HL-60/S4 (cell line): ENCODE results near the gene LRRC51.

Source experiments
- in situ Hi-C: fragments of 300-500 bp; cut with MboI; formaldehyde crosslinking; loops from 2 replicates; pipeline ENCODE4 v1.14.3; 2022; ENCODE audit warnings: low sequenced_read_pairs

LRRC51 gene

DNA sequence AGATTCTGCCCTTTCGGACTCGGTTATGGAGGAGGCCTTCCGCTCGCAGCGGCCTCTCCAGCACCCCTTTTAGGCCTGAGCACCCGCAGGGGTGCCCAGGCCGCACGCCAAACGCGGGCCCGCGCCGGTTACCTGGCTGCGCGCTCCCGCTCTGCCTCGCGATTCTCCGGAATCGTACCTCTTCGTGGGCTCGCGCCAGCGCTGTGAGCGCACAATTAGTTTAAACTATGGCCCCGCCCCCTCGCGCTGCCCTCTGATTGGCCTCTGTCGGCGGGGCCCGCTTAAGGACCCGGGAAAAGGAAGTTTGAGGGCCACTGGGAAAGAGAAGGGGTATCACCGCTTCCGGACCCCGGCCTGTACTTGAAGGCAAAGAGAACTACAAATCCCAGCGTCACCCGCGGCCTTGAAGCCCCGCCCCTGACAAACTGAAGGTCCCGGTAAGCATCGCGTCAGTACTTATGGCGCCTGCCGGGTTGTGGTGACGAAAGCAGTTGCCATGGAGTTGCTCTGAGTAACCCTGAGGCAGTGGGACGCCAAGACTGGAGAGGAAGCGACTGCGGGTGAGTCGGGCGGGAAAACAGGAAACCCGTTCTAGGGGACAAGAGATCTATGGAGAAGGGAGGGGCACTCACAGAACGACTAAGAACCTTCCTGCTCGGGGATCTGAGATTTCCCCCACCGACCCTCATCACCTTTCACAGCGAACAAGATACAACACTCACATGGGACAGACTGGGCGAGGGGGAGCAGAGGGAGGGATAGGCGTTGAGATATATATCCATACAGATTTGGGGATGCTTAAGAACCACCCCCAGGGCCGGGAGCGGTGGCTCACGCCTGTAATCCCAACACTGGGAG is at the start of gene LRRC51, which contains the start of gene NUMA1:
Gene LRRC51 (plus strand): TSS at position 525 of the 858 bp plus-strand sequence. CDS start 8,234 bp downstream, outside the sequence.
Gene NUMA1 (minus strand): TSS at position 217 of the 858 bp plus-strand sequence. CDS start 44,599 bp downstream, outside the sequence.
- in situ Hi-C loops: no loop called here

GRCh38 chr11:72036687-72037086 is 44.0 kb upstream of the LRRC51 start:
- in situ Hi-C loops: loop anchor here (10.0 kb wide), 1 partner anchor 108 kb away; no protein-coding TSS in a partner anchor

- in situ Hi-C loops: loop anchor here (10.0 kb wide), 1 partner anchor 107 kb away; no protein-coding TSS in a partner anchor
These were observed 42.9 kb upstream of the LRRC51 start for GRCh38 chr11:72037554-72038311.

DNA sequence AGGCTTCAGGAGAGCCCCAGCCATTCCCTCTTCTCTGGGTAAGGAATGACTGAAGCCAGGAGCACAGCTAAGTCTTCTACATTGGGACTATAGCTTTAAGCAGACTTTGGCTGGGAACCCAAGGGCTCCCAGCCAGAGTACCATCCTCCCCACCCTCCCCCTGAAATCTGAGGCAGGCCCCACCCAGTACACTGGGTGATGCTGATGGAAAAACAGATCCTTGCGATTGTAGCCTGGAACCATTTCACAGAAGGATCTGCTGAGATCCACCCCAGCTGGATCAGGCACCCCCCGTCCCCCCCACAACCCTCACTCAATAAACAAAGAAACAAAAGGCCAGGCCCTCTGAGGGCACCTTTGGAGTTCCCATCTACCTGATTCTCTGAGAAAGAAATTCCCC is 42.2 kb upstream of the LRRC51 start:
- in situ Hi-C loops: loop anchor here (10.0 kb wide), 1 partner anchor 106 kb away; no protein-coding TSS in a partner anchor

DNA sequence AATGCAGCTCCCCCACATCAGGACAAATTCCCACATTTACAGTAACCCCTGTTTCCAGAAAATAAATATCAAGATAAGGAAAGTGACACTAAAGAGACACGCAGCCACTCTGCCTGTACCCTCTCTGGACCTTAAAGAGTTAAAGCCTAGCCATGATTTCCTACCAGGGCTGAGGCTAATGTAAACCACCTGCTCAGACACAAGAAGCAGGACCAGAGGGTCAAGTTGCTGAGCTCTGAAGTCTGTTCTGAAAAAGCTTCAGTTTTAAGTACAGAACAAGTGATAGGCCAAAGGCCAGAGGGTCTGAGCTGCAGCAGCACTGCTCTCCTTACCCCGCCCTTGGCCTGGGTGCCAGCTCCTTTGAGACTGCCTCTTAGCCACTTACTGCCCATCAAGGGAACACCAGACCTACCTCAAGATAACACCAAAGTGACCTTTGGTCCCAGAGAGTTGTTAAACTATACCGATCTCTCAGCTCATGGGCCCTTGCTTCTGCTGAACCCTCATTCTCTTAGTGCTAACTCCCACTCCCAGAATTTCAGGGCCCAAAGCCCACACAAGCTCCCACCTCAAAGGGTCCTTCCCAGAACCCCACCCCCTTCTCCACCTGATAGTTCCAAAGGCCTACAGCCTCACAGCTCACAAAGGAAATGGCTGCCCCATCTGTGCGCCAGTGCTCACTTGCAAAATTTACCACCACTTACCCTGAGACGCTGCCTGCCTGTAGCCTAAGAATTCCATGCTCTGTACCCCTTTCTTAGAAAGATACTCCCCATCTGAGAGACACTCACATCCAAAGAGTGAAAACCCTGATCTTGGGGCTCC is 41.4 kb upstream of the LRRC51 start:
- in situ Hi-C loops: loop anchor here (10.0 kb wide), 1 partner anchor 106 kb away; no protein-coding TSS in a partner anchor

GRCh38 chr11:72039856-72040401 is 40.7 kb upstream of the LRRC51 start:
- in situ Hi-C loops: loop anchor here (10.0 kb wide), 1 partner anchor 105 kb away; no protein-coding TSS in a partner anchor

DNA sequence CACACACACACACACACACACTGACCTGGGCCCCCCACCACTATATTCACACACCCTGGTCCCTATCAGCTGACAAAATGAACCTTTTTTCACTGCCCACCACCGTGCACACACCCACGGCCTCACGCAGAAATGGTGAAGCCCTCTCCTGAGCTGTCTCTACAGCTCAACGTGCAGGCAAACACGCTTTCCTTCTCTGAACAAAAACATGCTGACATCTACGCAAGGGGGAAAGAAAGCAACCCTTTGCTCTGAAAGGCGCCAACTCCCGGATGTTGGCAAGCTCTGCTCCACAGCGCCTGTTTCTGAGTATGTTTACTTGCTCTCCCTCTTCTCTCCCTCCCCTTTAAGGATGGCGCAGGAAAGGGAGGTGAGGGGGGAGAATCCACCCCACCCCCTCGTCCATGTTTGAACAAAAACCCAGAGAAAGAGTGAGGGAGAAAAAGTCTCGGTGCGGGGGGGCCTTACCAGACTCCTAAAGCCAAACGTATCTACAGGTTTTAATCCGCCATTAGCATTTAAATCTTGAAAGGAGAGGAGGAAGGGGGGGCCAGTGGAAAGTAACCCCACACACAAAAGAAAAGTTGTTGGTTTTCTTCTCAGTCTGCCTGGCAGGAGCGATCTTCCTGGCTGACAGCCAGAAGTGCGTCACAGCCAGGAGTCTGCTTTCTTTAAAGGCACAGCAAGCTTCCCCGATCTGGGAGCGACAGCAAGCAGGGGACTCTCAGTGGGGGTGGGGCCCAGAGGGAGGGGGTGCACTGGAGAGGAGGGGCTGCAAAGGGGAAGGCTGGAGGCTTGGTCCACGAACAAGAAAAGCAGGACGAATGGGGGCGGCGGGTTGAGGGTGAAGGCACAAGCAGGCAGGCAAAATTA is 39.9 kb upstream of the LRRC51 start:
- in situ Hi-C loops: no loop called here

DNA sequence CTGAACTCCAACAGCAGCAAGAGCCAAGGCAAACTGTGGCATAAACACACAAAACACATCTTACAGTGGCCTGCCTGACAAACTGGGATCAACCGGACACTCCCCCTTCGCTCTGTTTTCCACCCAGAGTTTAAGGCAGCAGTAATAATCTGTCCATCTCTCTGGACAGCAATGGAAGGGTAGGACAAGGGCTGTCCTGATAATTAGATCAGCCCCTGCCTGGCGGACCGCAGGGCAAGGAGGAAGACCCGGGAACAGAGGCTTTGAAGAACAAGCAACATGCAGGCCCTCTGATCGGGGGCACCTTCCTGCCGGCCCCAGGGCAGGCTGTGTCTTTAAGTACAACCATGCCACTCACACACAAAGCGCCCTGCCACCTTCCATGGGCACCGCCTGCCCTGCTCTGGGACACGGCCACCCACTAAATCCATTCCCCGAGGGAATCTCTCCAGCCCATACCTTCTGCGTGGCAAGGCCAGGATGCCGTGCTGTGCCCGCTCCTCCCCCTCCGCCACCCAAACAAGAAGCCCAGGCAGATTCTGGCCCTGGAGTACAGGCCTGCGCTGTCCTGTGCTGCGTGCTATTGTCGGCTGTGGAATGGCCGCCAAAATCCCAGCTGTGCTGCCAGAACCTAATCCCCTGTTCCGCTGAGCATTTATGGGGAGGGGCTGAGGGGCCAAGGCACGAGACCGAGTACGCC is 39.1 kb upstream of the LRRC51 start:
- in situ Hi-C loops: no loop called here

GRCh38 chr11:72042064-72042745 is 38.4 kb upstream of the LRRC51 start:
- in situ Hi-C loops: no loop called here

- in situ Hi-C loops: no loop called here
These were observed 34.8 kb upstream of the LRRC51 start for GRCh38 chr11:72045849-72046248.

DNA sequence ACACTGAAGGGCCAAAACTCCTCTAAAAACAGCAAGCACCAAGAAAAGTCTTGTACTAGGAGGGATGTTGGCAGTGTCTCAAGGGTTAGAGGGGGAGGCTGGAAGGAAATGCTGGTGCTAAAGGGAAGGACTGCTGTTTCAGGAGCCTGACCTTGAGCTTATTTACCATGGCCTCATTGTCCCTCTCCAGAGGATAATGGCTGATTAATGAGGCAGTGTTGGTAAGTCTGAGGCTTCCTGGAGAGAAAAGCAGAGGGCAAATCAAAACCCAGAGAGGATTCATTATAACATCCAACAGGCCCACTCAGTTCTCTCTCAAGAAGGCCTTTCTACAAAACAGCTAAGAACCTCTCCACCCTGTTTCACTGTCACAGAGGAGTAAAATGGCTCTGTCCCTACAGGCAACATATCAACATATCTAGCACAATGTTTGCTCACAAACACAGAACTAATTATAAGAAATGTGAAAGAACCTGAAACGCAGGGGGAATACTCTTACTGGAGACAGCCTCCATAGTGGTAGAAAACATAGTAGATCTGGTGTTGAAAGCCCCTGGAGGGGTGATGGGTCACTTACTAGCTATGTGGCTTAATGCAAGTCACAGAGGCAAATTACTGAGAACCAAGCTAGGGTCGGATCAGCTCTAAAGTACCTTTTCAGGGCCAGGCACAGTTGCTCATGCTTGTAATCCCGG is 31.7 kb upstream of the LRRC51 start:
- in situ Hi-C loops: no loop called here

DNA sequence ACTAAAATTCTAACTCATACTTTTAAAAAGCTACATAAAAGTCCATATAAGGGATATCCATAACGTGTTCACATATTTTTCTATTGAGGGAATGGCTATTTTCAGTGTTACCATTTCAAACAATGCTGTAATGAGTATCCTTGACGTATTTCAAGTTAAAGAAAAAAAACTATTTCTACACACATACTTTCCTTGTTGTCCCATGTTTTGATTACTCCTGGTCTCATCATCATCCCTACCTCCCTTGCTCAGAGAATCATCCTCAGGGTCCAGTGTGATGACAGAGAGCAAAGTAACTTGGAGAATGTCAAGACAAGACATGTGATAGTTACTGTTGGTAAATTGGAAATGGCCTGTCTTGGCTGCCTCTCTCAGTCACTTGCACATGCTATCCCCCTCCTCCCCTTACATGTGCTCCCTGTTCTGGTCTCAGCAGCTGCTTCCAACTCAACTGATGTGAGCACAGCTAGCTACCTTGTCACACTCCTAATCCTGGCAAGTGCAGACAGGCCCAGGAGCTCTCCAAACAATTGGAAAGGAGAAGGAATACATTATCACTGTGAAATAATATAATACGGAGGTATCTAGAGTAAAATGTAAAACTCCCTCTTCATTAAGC is 22.1 kb upstream of the LRRC51 start:
- in situ Hi-C loops: no loop called here

DNA sequence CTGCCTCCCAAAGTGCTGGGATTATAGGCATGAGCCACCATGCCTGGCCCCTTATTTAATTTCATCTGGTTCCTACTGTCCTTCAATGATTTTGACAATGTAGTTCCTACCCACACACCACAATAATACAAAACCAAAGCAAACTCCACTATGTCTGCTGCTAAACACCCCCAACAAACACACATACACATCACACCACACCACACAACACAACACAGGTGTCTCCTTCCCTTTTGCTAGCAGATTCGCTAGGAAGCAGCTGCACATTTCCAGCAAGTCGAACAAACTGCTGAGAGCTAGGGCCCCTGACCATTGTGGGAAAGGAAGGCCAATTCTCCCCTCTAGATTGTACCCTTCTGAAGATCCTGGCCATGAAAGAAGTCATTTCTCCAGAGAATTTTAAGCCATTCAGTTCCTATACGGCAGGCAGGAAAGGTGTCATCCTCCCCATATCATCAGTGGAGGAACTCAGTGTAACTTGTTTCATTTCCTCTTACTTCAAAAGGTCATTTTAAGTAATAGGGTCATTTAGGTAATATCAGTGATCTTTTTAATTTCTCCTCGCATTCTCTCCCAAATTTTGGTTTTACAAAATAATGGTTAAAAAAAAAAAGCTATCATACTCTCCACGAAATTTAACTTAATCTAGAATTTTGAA is 18.8 kb upstream of the LRRC51 start:
- in situ Hi-C loops: no loop called here

GRCh38 chr11:72066855-72067254 is 13.8 kb upstream of the LRRC51 start:
- in situ Hi-C loops: no loop called here

GRCh38 chr11:72067266-72067665 is 13.4 kb upstream of the LRRC51 start:
- in situ Hi-C loops: no loop called here

GRCh38 chr11:72067676-72068075 is 13.0 kb upstream of the LRRC51 start:
- in situ Hi-C loops: no loop called here

- in situ Hi-C loops: no loop called here
These were observed 11.4 kb upstream of the LRRC51 start for GRCh38 chr11:72069200-72069599.
